ENCODE results near the gene SPECC1L.
A peak's percentile ranks its signal among the peaks of the same experiment; 100 is the strongest.
"Not testable (repeated sequence)": the region's sequence is repeated elsewhere in the genome, so short reads cannot be mapped to it uniquely, and the experiment has no call there.

The SPECC1L gene

GRCh38 chr22:24247011-24247507, 23.6 kb upstream of the SPECC1L start:
- Histone ChIP-seq H3K4me3 (IDR thresholded peaks at IDR 0.05; ENCODE audit: insufficient read depth, low read depth, low read length) (no peak overlapping the region), H3K4me1 (ENCODE audit: low read depth, poor library complexity, severe bottlenecking) (peaks cover 17% of the 10 kb centered on the region), H3K36me3 (ENCODE audit: insufficient read depth) (no peaks in the 10 kb centered on the region), H3K9ac (no peak overlapping the region), H3K27ac (no peak overlapping the region), H3K79me2 (ENCODE audit: insufficient read depth, low read depth) (no peaks in the 10 kb centered on the region), H3K27me3 (ENCODE audit: insufficient read depth, low read depth) (no peaks in the 10 kb centered on the region), H2AFZ (ENCODE audit: low read depth) (peak overlapping the region; percentile 41; the same call in 1 of the 2 replicates), H4K20me1 (ENCODE audit: insufficient read depth) (no peaks in the 10 kb centered on the region), H3K4me2 (no peak overlapping the region)
- no peak for TF ChIP-seq CTCF (conservative IDR thresholded peaks at IDR 0.05; ENCODE audit: low read depth, low read length)

DNA sequence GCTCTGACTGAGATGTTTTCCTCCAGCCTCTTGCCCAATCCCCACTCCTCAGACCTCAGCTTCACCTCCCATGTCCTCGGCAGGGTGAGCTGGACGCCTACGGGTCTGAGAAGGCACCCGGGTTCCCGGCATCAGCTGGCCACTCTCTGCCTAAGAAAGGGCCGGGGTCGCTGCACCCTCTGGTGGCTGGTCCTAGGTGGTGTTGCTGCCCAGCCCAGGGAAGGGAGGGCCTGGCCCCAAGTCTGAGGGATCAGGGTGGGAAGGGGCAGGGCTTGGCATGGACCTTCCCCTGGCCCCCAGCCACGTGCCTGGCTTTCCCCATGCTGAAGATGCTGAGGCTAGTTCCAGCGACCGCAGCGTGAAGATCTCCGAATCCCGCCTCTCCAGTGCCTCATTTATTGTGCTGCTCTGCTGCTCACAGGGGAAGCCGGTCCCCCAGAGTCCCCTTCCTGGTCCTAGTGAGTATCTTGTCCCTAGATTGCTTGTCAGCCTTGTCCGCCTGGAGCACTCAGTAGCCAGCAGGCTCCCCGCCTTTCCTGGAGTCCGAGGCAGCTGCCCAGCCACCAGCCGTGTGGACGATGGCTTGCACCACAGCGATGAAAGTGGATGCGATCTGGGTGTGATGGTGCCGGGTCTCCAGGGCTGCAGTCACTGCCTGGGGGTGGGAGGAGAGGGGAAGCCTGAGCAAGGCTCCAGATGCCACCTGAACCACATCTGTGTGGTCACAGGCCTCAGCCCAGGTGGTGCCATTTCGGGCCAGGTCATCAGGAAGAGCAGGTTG, 22.9 kb upstream of the SPECC1L start:
- peak; percentile 72 for TF ChIP-seq CTCF (conservative IDR thresholded peaks at IDR 0.05; ENCODE audit: low read depth, low read length)
- Histone ChIP-seq H3K4me2 (no peak overlapping the region), H3K4me1 (ENCODE audit: low read depth, poor library complexity, severe bottlenecking) (peaks cover 10% of the 10 kb centered on the region), H3K4me3 (IDR thresholded peaks at IDR 0.05; ENCODE audit: insufficient read depth, low read depth, low read length) (no peak overlapping the region), H2AFZ (ENCODE audit: low read depth) (peak overlapping the region; percentile 41; the same call in 1 of the 2 replicates), H3K36me3 (ENCODE audit: insufficient read depth) (no peaks in the 10 kb centered on the region), H3K9ac (no peak overlapping the region), H3K79me2 (ENCODE audit: insufficient read depth, low read depth) (no peaks in the 10 kb centered on the region), H3K27ac (no peak overlapping the region), H4K20me1 (ENCODE audit: insufficient read depth) (no peaks in the 10 kb centered on the region), H3K27me3 (ENCODE audit: insufficient read depth, low read depth) (no peaks in the 10 kb centered on the region)

GRCh38 chr22:24248611-24249010, 22.0 kb upstream of the SPECC1L start:
- not testable (repeated sequence) for H3K27ac ChIP-seq; H3K79me2 ChIP-seq (ENCODE audit: insufficient read depth, low read depth); H3K4me3 ChIP-seq (IDR thresholded peaks at IDR 0.05; ENCODE audit: insufficient read depth, low read depth, low read length); H3K27me3 ChIP-seq (ENCODE audit: insufficient read depth, low read depth); H3K36me3 ChIP-seq (ENCODE audit: insufficient read depth); H2AFZ ChIP-seq (ENCODE audit: low read depth); H3K4me1 ChIP-seq (ENCODE audit: low read depth, poor library complexity, severe bottlenecking); H3K9ac ChIP-seq; H4K20me1 ChIP-seq (ENCODE audit: insufficient read depth); H3K4me2 ChIP-seq

DNA sequence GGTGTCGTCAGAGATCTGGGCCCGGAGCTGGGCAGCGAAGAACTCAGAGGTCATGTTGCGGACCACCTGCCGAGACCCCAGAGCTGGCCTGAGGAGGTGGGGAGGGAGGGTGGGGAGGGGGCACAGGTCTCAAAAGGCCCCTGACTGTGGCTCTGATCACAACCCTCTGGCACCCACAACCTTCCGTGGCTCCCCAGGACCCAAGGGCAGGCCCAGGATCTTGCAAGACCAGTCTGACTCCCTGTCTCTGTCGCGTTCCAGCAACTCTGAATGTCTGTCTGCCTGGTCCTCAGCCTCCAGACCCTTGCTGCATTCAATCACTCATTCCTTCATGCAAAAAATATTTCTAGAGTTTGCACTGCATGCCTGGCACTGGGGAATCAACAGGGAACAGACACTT, 21.2 kb upstream of the SPECC1L start:
- not testable (repeated sequence) for H3K4me1 ChIP-seq (ENCODE audit: low read depth, poor library complexity, severe bottlenecking); H2AFZ ChIP-seq (ENCODE audit: low read depth); H3K36me3 ChIP-seq (ENCODE audit: insufficient read depth); H3K4me3 ChIP-seq (IDR thresholded peaks at IDR 0.05; ENCODE audit: insufficient read depth, low read depth, low read length); H3K9ac ChIP-seq; H3K27me3 ChIP-seq (ENCODE audit: insufficient read depth, low read depth); H3K4me2 ChIP-seq; H4K20me1 ChIP-seq (ENCODE audit: insufficient read depth); H3K79me2 ChIP-seq (ENCODE audit: insufficient read depth, low read depth); H3K27ac ChIP-seq

GRCh38 chr22:24251286-24251685, 19.3 kb upstream of the SPECC1L start:
- not testable (repeated sequence) for H3K79me2 ChIP-seq (ENCODE audit: insufficient read depth, low read depth); H3K27me3 ChIP-seq (ENCODE audit: insufficient read depth, low read depth); H3K9ac ChIP-seq; H3K4me3 ChIP-seq (IDR thresholded peaks at IDR 0.05; ENCODE audit: insufficient read depth, low read depth, low read length); H3K36me3 ChIP-seq (ENCODE audit: insufficient read depth); H2AFZ ChIP-seq (ENCODE audit: low read depth); H3K27ac ChIP-seq; H3K4me1 ChIP-seq (ENCODE audit: low read depth, poor library complexity, severe bottlenecking); H3K4me2 ChIP-seq; H4K20me1 ChIP-seq (ENCODE audit: insufficient read depth)

DNA sequence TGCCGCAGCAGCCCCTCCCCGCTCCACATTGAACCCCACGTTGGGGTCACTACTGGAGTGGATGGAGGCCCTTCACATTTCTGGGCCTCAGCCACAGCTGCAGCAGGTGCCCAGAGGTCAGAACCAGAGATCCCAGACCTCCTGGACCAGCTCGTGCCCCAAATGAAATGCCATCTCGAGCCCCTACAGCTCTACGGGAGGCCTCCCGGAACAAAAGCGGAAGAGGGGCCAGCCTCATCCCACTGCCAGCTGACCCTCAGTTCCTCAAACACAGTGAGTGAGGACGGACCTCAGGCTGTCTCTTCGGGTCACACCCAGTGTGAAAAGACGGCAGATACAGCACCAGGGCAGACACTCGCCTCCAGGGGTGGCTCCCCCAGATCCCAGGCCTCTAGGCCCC, 17.5 kb upstream of the SPECC1L start:
- not testable (repeated sequence) for H3K79me2 ChIP-seq (ENCODE audit: insufficient read depth, low read depth); H3K4me1 ChIP-seq (ENCODE audit: low read depth, poor library complexity, severe bottlenecking); H2AFZ ChIP-seq (ENCODE audit: low read depth); H4K20me1 ChIP-seq (ENCODE audit: insufficient read depth); H3K36me3 ChIP-seq (ENCODE audit: insufficient read depth); H3K27me3 ChIP-seq (ENCODE audit: insufficient read depth, low read depth); H3K9ac ChIP-seq; H3K4me2 ChIP-seq; H3K4me3 ChIP-seq (IDR thresholded peaks at IDR 0.05; ENCODE audit: insufficient read depth, low read depth, low read length); H3K27ac ChIP-seq

DNA sequence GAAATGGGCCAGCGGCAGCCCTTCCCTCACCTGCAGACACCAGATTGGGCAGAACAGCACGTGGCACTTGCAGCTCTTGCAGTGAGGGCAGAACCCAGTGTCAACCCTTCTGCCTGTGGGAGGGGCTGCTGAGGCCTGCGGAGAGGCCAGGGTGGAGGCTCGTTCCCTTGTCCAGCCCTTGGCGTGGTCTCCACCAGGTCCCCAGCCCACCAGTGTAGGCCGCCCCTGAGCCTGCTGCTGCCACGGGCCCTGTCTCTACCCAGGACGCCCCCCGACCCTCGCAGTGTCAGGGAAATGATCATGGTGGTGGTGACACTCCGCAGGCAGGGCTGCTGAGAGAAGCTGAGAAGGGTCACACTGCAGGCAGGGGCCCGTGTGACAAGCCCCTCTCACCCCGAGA, 14.5 kb upstream of the SPECC1L start:
- not testable (repeated sequence) for H2AFZ ChIP-seq (ENCODE audit: low read depth); H3K4me2 ChIP-seq; H3K36me3 ChIP-seq (ENCODE audit: insufficient read depth); H3K9ac ChIP-seq; H3K4me1 ChIP-seq (ENCODE audit: low read depth, poor library complexity, severe bottlenecking); H3K27me3 ChIP-seq (ENCODE audit: insufficient read depth, low read depth); H3K27ac ChIP-seq; H4K20me1 ChIP-seq (ENCODE audit: insufficient read depth); H3K79me2 ChIP-seq (ENCODE audit: insufficient read depth, low read depth); H3K4me3 ChIP-seq (IDR thresholded peaks at IDR 0.05; ENCODE audit: insufficient read depth, low read depth, low read length)

DNA sequence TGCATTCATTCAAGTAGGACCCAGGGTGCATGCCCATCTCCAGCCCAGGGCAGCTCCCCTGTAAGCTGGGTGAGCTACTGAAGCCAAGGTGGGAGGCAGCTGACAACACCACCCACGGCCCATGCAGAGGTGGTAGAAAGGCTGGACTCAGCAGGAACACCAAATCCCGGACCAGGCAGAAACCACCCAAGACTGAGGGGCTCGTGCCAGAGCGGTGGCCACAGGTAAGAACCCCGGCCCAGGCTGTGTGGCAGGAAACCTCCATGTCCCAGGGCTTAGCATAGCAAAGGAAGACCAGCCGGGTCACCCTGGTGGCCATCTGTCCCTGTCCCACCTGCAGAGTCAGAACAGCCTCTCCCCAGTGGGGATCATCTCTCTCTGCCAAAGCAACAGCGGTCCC, 13.9 kb upstream of the SPECC1L start:
- H3K4me3 ChIP-seq (IDR thresholded peaks at IDR 0.05; ENCODE audit: insufficient read depth, low read depth, low read length); H2AFZ ChIP-seq (ENCODE audit: low read depth); H3K4me2 ChIP-seq; H3K36me3 ChIP-seq (ENCODE audit: insufficient read depth); H3K79me2 ChIP-seq (ENCODE audit: insufficient read depth, low read depth); H4K20me1 ChIP-seq (ENCODE audit: insufficient read depth); H3K9ac ChIP-seq; H3K27me3 ChIP-seq (ENCODE audit: insufficient read depth, low read depth); H3K4me1 ChIP-seq (ENCODE audit: low read depth, poor library complexity, severe bottlenecking); H3K27ac ChIP-seq: not testable (repeated sequence)

DNA sequence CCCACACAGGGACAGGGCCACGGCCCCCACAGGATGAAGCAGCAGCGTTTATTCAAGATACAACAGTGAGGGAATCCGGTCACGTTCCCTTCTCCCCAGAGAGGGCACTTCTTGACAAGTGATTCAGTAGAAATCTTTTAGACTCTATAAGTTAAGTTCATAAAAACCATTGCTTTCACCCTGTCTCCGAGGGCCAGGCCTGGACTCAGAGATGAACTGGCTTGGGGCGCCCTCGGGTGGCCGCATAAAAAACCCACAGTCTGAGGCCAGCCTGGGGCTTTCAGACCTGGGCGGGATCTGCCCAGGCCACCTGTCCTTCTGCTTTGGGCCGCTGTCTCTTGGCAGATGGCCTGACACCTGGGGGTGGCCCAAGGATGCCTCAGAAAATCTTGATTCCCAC, 11.2 kb upstream of the SPECC1L start:
- H3K4me2 ChIP-seq; H2AFZ ChIP-seq (ENCODE audit: low read depth): not testable (repeated sequence)

More for the DNA sequence above, 11.2 kb upstream of the SPECC1L start:
- not testable (repeated sequence) for H3K36me3 ChIP-seq (ENCODE audit: insufficient read depth); H3K4me3 ChIP-seq (IDR thresholded peaks at IDR 0.05; ENCODE audit: insufficient read depth, low read depth, low read length); H3K4me1 ChIP-seq (ENCODE audit: low read depth, poor library complexity, severe bottlenecking); H3K79me2 ChIP-seq (ENCODE audit: insufficient read depth, low read depth); H3K27me3 ChIP-seq (ENCODE audit: insufficient read depth, low read depth); H4K20me1 ChIP-seq (ENCODE audit: insufficient read depth); H3K9ac ChIP-seq; H3K27ac ChIP-seq

Data from KMS-11 (cell line).